Fibroblast of skin of abdomen (primary cell): ENCODE results near the gene SLC15A2.

Experiments
- DNase-seq: peaks from one replicate; pipeline ENCODE4 v3.0.0-alpha.2; 2013

Gene SLC15A2

GRCh38 chr3:121985846-121986245 lies 91.6 kb downstream of the SLC15A2 start:
- DNase-seq, result no peak

DNA sequence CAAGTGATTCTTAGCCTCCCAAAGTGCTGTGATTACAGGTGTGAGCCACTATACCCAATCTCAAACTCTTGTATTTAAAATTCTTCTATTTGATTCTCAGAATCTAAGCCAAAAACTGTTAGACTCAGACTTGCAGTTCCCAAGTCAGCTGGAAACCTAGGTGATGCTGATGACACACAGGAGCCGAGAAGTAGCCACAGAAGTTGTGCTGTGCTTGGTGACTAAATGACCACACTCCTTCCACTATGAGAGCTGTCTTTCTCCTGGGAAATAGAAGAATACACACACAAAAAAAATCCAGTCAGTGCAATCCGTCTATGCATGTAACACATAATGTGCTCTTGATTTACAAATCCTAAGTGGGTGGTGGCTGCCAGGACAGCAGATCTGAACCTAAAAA lies 93.9 kb downstream of the SLC15A2 start:
- DNase-seq, result no peak

GRCh38 chr3:121989943-121990342 lies 95.7 kb downstream of the SLC15A2 start:
- no peak for DNase-seq

GRCh38 chr3:121992601-121993560 lies 98.7 kb downstream of the SLC15A2 start:
- DNase-seq, result no peak
